SK-N-SH treated with all-trans-retinoic acid at 6 μM for 48 hours (cell line): ENCODE measurements around the gene NUMB.

Source experiments
- ATAC-seq: fragments of 200-7000 bp; cut with Tn5 transposase; 3 replicates; pipeline ENCODE4 v1.9.1; 2020; ENCODE audit warnings: mild to moderate bottlenecking, moderate library complexity
- ARNTL ChIP-seq: fragments of 450-650 bp; formaldehyde crosslinking; IDR thresholded peaks from 2 replicates; pipeline ENCODE4 v1.5.0; 2020; ENCODE audit warnings: low read depth, mild to moderate bottlenecking, moderate library complexity, borderline replicate concordance
- BACH2 ChIP-seq: fragments of 250-450 bp; sonication (Bioruptor Pico); IDR thresholded peaks from 2 replicates; pipeline ENCODE4 v1.9.0; 2021; ENCODE audit warnings: mild to moderate bottlenecking, borderline replicate concordance
- CREB5 ChIP-seq: fragments of 250-450 bp; sonication (Bioruptor Pico); IDR thresholded peaks from 2 replicates; pipeline ENCODE4 v1.5.1; 2020; ENCODE audit warnings: low read depth, mild to moderate bottlenecking, moderate library complexity
- CSDC2 ChIP-seq: fragments of 250-450 bp; sonication (Bioruptor Pico); IDR thresholded peaks from 2 replicates; pipeline ENCODE4 v1.5.0; 2020; ENCODE audit warnings: mild to moderate bottlenecking, moderate library complexity
- CSRNP3 ChIP-seq: fragments of 250-450 bp; sonication (Bioruptor Pico); IDR thresholded peaks from 2 replicates; pipeline ENCODE4 v1.5.1; 2021; ENCODE audit warnings: mild to moderate bottlenecking, moderate library complexity
- ESRRG ChIP-seq: fragments of 250-450 bp; sonication (Bioruptor Pico); IDR thresholded peaks from 2 replicates; pipeline ENCODE4 v1.6.1; 2021; ENCODE audit warnings: mild to moderate bottlenecking
- GLIS3 ChIP-seq: fragments of 250-450 bp; sonication (Bioruptor Pico); IDR thresholded peaks from 2 replicates; pipeline ENCODE4 v1.5.0; 2020; ENCODE audit warnings: mild to moderate bottlenecking, moderate library complexity
- ISL1 ChIP-seq: fragments of 250-450 bp; sonication (Bioruptor Pico); IDR thresholded peaks from 2 replicates; pipeline ENCODE4 v2.1.2; 2022; ENCODE audit warnings: mild to moderate bottlenecking, moderate library complexity
- OSR1 ChIP-seq: fragments of 250-450 bp; sonication (Bioruptor Pico); IDR thresholded peaks from 2 replicates; pipeline ENCODE4 v1.8.0; 2022; ENCODE audit warnings: moderate library complexity, mild to moderate bottlenecking, inconsistent platforms
- PATZ1 ChIP-seq: fragments of 250-450 bp; sonication (Bioruptor Pico); IDR thresholded peaks from 2 replicates; pipeline ENCODE4 v1.8.0; 2020; ENCODE audit warnings: mild to moderate bottlenecking, moderate library complexity, borderline replicate concordance
- POU6F1 ChIP-seq: fragments of 250-450 bp; sonication (Bioruptor Pico); IDR thresholded peaks from 2 replicates; pipeline ENCODE4 v1.8.0; 2021; ENCODE audit warnings: low read depth, mild to moderate bottlenecking, moderate library complexity, borderline replicate concordance
- RARB ChIP-seq: fragments of 250-450 bp; sonication (Bioruptor Pico); IDR thresholded peaks from 2 replicates; pipeline ENCODE4 v1.8.0; 2021; ENCODE audit warnings: mild to moderate bottlenecking, moderate library complexity
- SNAI2 ChIP-seq: fragments of 250-450 bp; sonication (Bioruptor Pico); IDR thresholded peaks from 2 replicates; pipeline ENCODE4 v1.5.0; 2020; ENCODE audit warnings: mild to moderate bottlenecking, moderate library complexity
- TCF4 ChIP-seq: fragments of 250-450 bp; sonication (Bioruptor Pico); IDR thresholded peaks from 2 replicates; pipeline ENCODE4 v1.8.0; 2021; ENCODE audit warnings: mild to moderate bottlenecking, moderate library complexity, borderline replicate concordance
- TOX ChIP-seq: fragments of 250-450 bp; sonication (Bioruptor Pico); IDR thresholded peaks from 2 replicates; pipeline ENCODE4 v1.8.0; 2021; ENCODE audit warnings: mild to moderate bottlenecking, moderate library complexity, borderline replicate concordance
- TSHZ2 ChIP-seq: fragments of 250-450 bp; sonication (Bioruptor Pico); IDR thresholded peaks from 2 replicates; pipeline ENCODE4 v1.5.0; 2020; ENCODE audit warnings: mild to moderate bottlenecking, moderate library complexity
- ZC3H10 ChIP-seq: fragments of 250-450 bp; sonication (Bioruptor Pico); IDR thresholded peaks from 2 replicates; pipeline ENCODE4 v1.5.1; 2021; ENCODE audit warnings: mild to moderate bottlenecking, moderate library complexity
- ZFP3 ChIP-seq: fragments of 250-450 bp; sonication (Bioruptor Pico); IDR thresholded peaks from 2 replicates; pipeline ENCODE4 v1.5.0; 2020; ENCODE audit warnings: mild to moderate bottlenecking, moderate library complexity
- ZFP30 ChIP-seq: fragments of 450-650 bp; formaldehyde crosslinking; IDR thresholded peaks from 2 replicates; pipeline ENCODE4 v1.5.0; 2022; ENCODE audit warnings: mild to moderate bottlenecking, moderate library complexity
- ZNF565 ChIP-seq: fragments of 450-650 bp; formaldehyde crosslinking; conservative IDR thresholded peaks from 2 replicates; pipeline ENCODE4 v1.5.0; 2020; ENCODE audit warnings: low read depth, mild to moderate bottlenecking, moderate library complexity
- ZNF70 ChIP-seq: fragments of 450-650 bp; formaldehyde crosslinking; IDR thresholded peaks from 2 replicates; pipeline ENCODE4 v1.5.0; 2020; ENCODE audit warnings: mild to moderate bottlenecking, moderate library complexity
- ZNF8 ChIP-seq: fragments of 450-650 bp; formaldehyde crosslinking; IDR thresholded peaks from 2 replicates; pipeline ENCODE4 v1.5.0; 2020; ENCODE audit warnings: mild to moderate bottlenecking, moderate library complexity

NUMB gene

GRCh38 chr14:73465823-73466532, 7.6 kb upstream of the NUMB start:
- TF ChIP-seq ISL1 (CRISPR knock-in tag) = no peak
- TF ChIP-seq ZNF8 (CRISPR knock-in tag) = no peak
- no peak for TF ChIP-seq ZNF565 (CRISPR knock-in tag)
- no peak for TF ChIP-seq OSR1 (CRISPR knock-in tag)
- no peak for TF ChIP-seq ZFP3 (CRISPR knock-in tag)
- no peak for TF ChIP-seq ARNTL (CRISPR knock-in tag)
- no peak for TF ChIP-seq CREB5 (CRISPR knock-in tag)
- TF ChIP-seq TOX (CRISPR knock-in tag) = no peak
- no peak for TF ChIP-seq SNAI2 (CRISPR knock-in tag)
- TF ChIP-seq CSRNP3 = no peak
- no peak for TF ChIP-seq ZC3H10 (CRISPR knock-in tag)
- no peak for TF ChIP-seq POU6F1
- no peak for TF ChIP-seq GLIS3 (CRISPR knock-in tag)
- TF ChIP-seq ZFP30 (CRISPR knock-in tag) = no peak
- TF ChIP-seq ZNF70 (CRISPR knock-in tag) = no peak
- no peak for ATAC-seq

- no peak for TF ChIP-seq CSDC2 (CRISPR knock-in tag)
- no peak for TF ChIP-seq TCF4
- TF ChIP-seq ZFP3 (CRISPR knock-in tag) = no peak
- no peak for TF ChIP-seq BACH2 (CRISPR knock-in tag)
- TF ChIP-seq ESRRG = no peak
- no peak for TF ChIP-seq ZFP30 (CRISPR knock-in tag)
- TF ChIP-seq ISL1 (CRISPR knock-in tag) = no peak
- TF ChIP-seq TSHZ2 = no peak
- no peak for TF ChIP-seq TOX (CRISPR knock-in tag)
- TF ChIP-seq OSR1 (CRISPR knock-in tag) = no peak
- ATAC-seq = no peak
Measured at GRCh38 chr14:73463411-73463810, 5.1 kb upstream of the NUMB start.

- ATAC-seq = no peak
- no peak for TF ChIP-seq ZNF8 (CRISPR knock-in tag)
- TF ChIP-seq ZC3H10 (CRISPR knock-in tag) = no peak
- 0 out of 2 replicates have a peak, but pooled peaks have one; percentile 16 for TF ChIP-seq ISL1 (CRISPR knock-in tag)
- TF ChIP-seq GLIS3 (CRISPR knock-in tag) = no peak
Measured at GRCh38 chr14:73462815-73463214, 4.5 kb upstream of the NUMB start.

GRCh38 chr14:73462048-73462715, 3.8 kb upstream of the NUMB start:
- TF ChIP-seq TCF4 (no peak; the same call in 1 of the 2 replicates), ARNTL (CRISPR knock-in tag) (no peak), PATZ1 (CRISPR knock-in tag) (no peak), RARB (CRISPR knock-in tag) (no peak), ZNF565 (CRISPR knock-in tag) (no peak)
- peak; percentile 5; the same call in 2 of the 3 replicates for ATAC-seq
